ENCODE results near the gene ISX.

ISX gene

GRCh38 chr22:35131525-35132000 is 65.6 kb downstream of the ISX start:
- DNase-seq (ENCODE audit: low read depth), result no peak

GRCh38 chr22:35132568-35132967 is 66.6 kb downstream of the ISX start:
- H3K4me3 ChIP-seq (ENCODE audit: low read depth, low read length), result no peak overlapping the region
- no peak for DNase-seq (ENCODE audit: low read depth)
- TF ChIP-seq CTCF (IDR thresholded peaks at IDR 0.05; ENCODE audit: low read depth, low read length, missing control alignments), result no peak

More at GRCh38 chr22:35131525-35132000, 65.6 kb downstream of the ISX start:
- H3K4me3 ChIP-seq (ENCODE audit: low read depth, low read length), result no peak overlapping the region
- TF ChIP-seq CTCF (IDR thresholded peaks at IDR 0.05; ENCODE audit: low read depth, low read length, missing control alignments), result no peak

- no peak for DNase-seq (ENCODE audit: low read depth)
- TF ChIP-seq CTCF (IDR thresholded peaks at IDR 0.05; ENCODE audit: low read depth, low read length, missing control alignments), result no peak
- H3K4me3 ChIP-seq (ENCODE audit: low read depth, low read length), result no peak overlapping the region
Observed at GRCh38 chr22:35133702-35134380, 67.9 kb downstream of the ISX start.

GRCh38 chr22:35134637-35135036 is 68.7 kb downstream of the ISX start:
- no peak overlapping the region for H3K4me3 ChIP-seq (ENCODE audit: low read depth, low read length)
- no peak for TF ChIP-seq CTCF (IDR thresholded peaks at IDR 0.05; ENCODE audit: low read depth, low read length, missing control alignments)
- DNase-seq (ENCODE audit: low read depth), result no peak

- no peak overlapping the region for H3K4me3 ChIP-seq (ENCODE audit: low read depth, low read length)
- no peak for TF ChIP-seq CTCF (IDR thresholded peaks at IDR 0.05; ENCODE audit: low read depth, low read length, missing control alignments)
- DNase-seq (ENCODE audit: low read depth), result no peak
Observed at GRCh38 chr22:35135165-35135564, 69.2 kb downstream of the ISX start.

All from GM12864 (cell line).